Uterus (tissue), 4 donors: ENCODE data around the gene GGA3. TPM values are rescaled to one million over a fixed set of nuclear protein-coding genes. Genes with fewer than 3 reads are reported as not detected.

Experiments used
- total RNA-seq, 4 donors: library from RNA; depleted of rRNA in 3 of 4; stranded (reverse); fragments of >200 nt in 3 of 4; gene quantifications; one replicate each; pipeline versions ENCODE4 v1.1.0 to v1.2.4, GENCODE V29; 2014 to 2023
- donor health status: DM: yes; HTN: yes; CAD: no.

GGA3 gene
- total RNA-seq, 4 donors from 2014 or later: 9.4 to 104 (median 40.1) TPM

Other genes with a start within 250 kb of the GGA3 start
- 10 to 100 TPM; 18.2 to 26.4 (median 20.8) TPM for gene MRPL58, start 248.9 kb downstream of the GGA3 start, total RNA-seq
- 100 to 1,000 TPM; 117 to 282 (median 168) TPM for gene ATP5PD, start 214.6 kb downstream of the GGA3 start, total RNA-seq
- gene KCTD2, start 214.4 kb downstream of the GGA3 start, total RNA-seq: 10 to 100 TPM in 2 of 4 donors, 1 to 10 TPM in 2; 2.4 to 39.0 (median 15.0) TPM
- gene SLC16A5, start 173.7 kb downstream of the GGA3 start, total RNA-seq: 10 to 100 TPM in 2 of 4 donors, 1 to 10 TPM in 1, not detected in 1; 4.1 to 17.5 (median 12.1) TPM
- 1 to 10 TPM in 2 of 4 donors, under 1 TPM in 2; 0.29 to 9.2 (median 2.0) TPM for gene ARMC7, start 151.6 kb downstream of the GGA3 start, total RNA-seq
- gene NT5C, start 129.9 kb downstream of the GGA3 start, total RNA-seq: 10 to 100 TPM; 30.2 to 60.0 (median 44.9) TPM
- gene JPT1, start 107.1 kb downstream of the GGA3 start, total RNA-seq: 10 to 100 TPM in 2 of 4 donors, 1 to 10 TPM in 2; 3.6 to 46.8 (median 11.6) TPM
- 100 to 1,000 TPM in 2 of 4 donors, 10 to 100 TPM in 2; 57.4 to 427 (median 102) TPM for gene SUMO2, start 78.6 kb downstream of the GGA3 start, total RNA-seq
- 100 to 1,000 TPM in 1 of 4 donors, 10 to 100 TPM in 3; 17.1 to 108 (median 39.1) TPM for gene NUP85, start 55.9 kb downstream of the GGA3 start, total RNA-seq
- gene MRPS7, start 273 bp upstream of the GGA3 start, total RNA-seq: 10 to 100 TPM; 13.1 to 42.1 (median 33.0) TPM
- 10 to 100 TPM; 11.7 to 45.3 (median 25.8) TPM for gene MIF4GD, start 9.6 kb upstream of the GGA3 start, total RNA-seq
- gene SLC25A19, start 27.8 kb upstream of the GGA3 start, total RNA-seq: 10 to 100 TPM in 2 of 4 donors, 1 to 10 TPM in 2; 4.7 to 59.9 (median 10.1) TPM
- 100 to 1,000 TPM in 1 of 4 donors, 10 to 100 TPM in 3; 51.5 to 127 (median 78.1) TPM for gene GRB2, start 144.1 kb upstream of the GGA3 start, total RNA-seq
- gene TMEM94, start 195.0 kb upstream of the GGA3 start, total RNA-seq: 10 to 100 TPM in 2 of 4 donors, 1 to 10 TPM in 2; 3.8 to 91.2 (median 26.0) TPM